HG02970 (cell line): ENCODE results near the gene HEXIM2.
"Not testable (repeated sequence)": the region's sequence is repeated elsewhere in the genome, so short reads cannot be mapped to it uniquely, and the experiment has no call there.

Experiments used
- ATAC-seq: cut with Tn5 transposase; IDR thresholded peaks from one replicate; pipeline ENCODE4 v1.9.1; 2021; ENCODE audit warnings: mild to moderate bottlenecking, moderate library complexity, moderate number of reproducible peaks; ENCODE audit not compliant: unreplicated experiment, low FRiP score

Gene HEXIM2

GRCh38 chr17:45161288-45162024 is at the start of gene HEXIM2:
Gene HEXIM2, plus strand, starts transcription at chr17:45161875. Its CDS starts 919 bp downstream, at chr17:45162794.
- ATAC-seq, result peak; percentile 90

- no peak for ATAC-seq
Observed at GRCh38 chr17:45112559-45113423, 48.9 kb upstream of the HEXIM2 start.

- ATAC-seq, result no peak
Observed at GRCh38 chr17:45113424-45113754, 48.3 kb upstream of the HEXIM2 start.

GRCh38 chr17:45114117-45114932 is 47.4 kb upstream of the HEXIM2 start:
- ATAC-seq, result no peak

- no peak for ATAC-seq
Observed at GRCh38 chr17:45115015-45115625, 46.6 kb upstream of the HEXIM2 start.

GRCh38 chr17:45115871-45116270 is 45.8 kb upstream of the HEXIM2 start:
- ATAC-seq, result no peak

- ATAC-seq, result no peak
Observed at GRCh38 chr17:45116434-45117016, 45.1 kb upstream of the HEXIM2 start.

GRCh38 chr17:45117334-45117733 is 44.3 kb upstream of the HEXIM2 start:
- ATAC-seq, result no peak

- no peak for ATAC-seq
Observed at GRCh38 chr17:45117848-45118646, 43.6 kb upstream of the HEXIM2 start.

GRCh38 chr17:45118691-45119090 is 43.0 kb upstream of the HEXIM2 start:
- ATAC-seq, result no peak

- no peak for ATAC-seq
Observed at GRCh38 chr17:45119964-45120363, 41.7 kb upstream of the HEXIM2 start.

- ATAC-seq, result no peak
Observed at GRCh38 chr17:45120558-45120957, 41.1 kb upstream of the HEXIM2 start.

- ATAC-seq, result no peak
Observed at GRCh38 chr17:45121055-45121454, 40.6 kb upstream of the HEXIM2 start.

GRCh38 chr17:45123076-45123770 is 38.5 kb upstream of the HEXIM2 start:
- no peak for ATAC-seq

GRCh38 chr17:45123930-45124796 is 37.5 kb upstream of the HEXIM2 start:
- ATAC-seq, result no peak

GRCh38 chr17:45124797-45125122 is 36.9 kb upstream of the HEXIM2 start:
- not testable (repeated sequence) for ATAC-seq

- no peak for ATAC-seq
Observed at GRCh38 chr17:45125509-45125908, 36.2 kb upstream of the HEXIM2 start.

- ATAC-seq, result no peak
Observed at GRCh38 chr17:45127207-45127547, 34.5 kb upstream of the HEXIM2 start.
